Liver (tissue), 9 donors: ENCODE data around the gene ASPDH. TPM values are rescaled to one million over a fixed set of nuclear protein-coding genes. Genes with fewer than 3 reads are reported as not detected.
"Not testable (repeated sequence)": the region's sequence is repeated elsewhere in the genome, so short reads cannot be mapped to it uniquely, and the experiment has no call there.

Experiments used
- DNase-seq: peaks from one replicate; pipeline ENCODE4 v3.0.0-alpha.2; 2017; ENCODE audit warnings: low spot score
- H3K27ac ChIP-seq, 2 donors: one replicate each; pipeline ENCODE4 v1.7.0; 2013; ENCODE audit warnings: inconsistent platforms in 2 of 2, low read length in 2 of 2, control low read depth in 1 of 2, low read depth in 1 of 2, mild to moderate bottlenecking in 1 of 2
- H3K27me3 ChIP-seq, 4 donors: one replicate each; pipeline versions ENCODE4 v1.6.1 to v1.7.0; 2013; ENCODE audit warnings: low read length in 3 of 4, inconsistent platforms in 1 of 4, mild to moderate bottlenecking in 1 of 4, moderate library complexity in 1 of 4; ENCODE audit not compliant: control insufficient read depth in 4 of 4, insufficient read depth in 4 of 4
- H3K36me3 ChIP-seq, 4 donors: one replicate each; pipeline versions ENCODE4 v1.6.1 to v1.7.0; 2013; ENCODE audit warnings: low read length in 3 of 4, mild to moderate bottlenecking in 3 of 4, low read depth in 1 of 4, moderate library complexity in 1 of 4; ENCODE audit not compliant: control insufficient read depth in 4 of 4, insufficient read depth in 3 of 4
- H3K4me1 ChIP-seq, 4 donors: one replicate each; pipeline versions ENCODE4 v1.6.1 to v1.7.0; 2013; ENCODE audit warnings: low read length in 3 of 4, mild to moderate bottlenecking in 3 of 4, moderate library complexity in 1 of 4; ENCODE audit not compliant: control insufficient read depth in 4 of 4, insufficient read depth in 4 of 4
- H3K4me3 ChIP-seq, 3 donors: one replicate each; pipeline versions ENCODE4 v1.6.1 to v1.7.0; 2013; ENCODE audit warnings: low read length in 3 of 3, control low read depth in 1 of 3, low read depth in 1 of 3, mild to moderate bottlenecking in 1 of 3
- H3K9ac ChIP-seq, 2 donors: one replicate each; pipeline ENCODE4 v1.7.0; 2013; ENCODE audit warnings: low read length in 2 of 2, mild to moderate bottlenecking in 2 of 2, moderate library complexity in 2 of 2, control low read depth in 1 of 2, low read depth in 1 of 2
- H3K9me3 ChIP-seq, 4 donors: one replicate each; pipeline versions ENCODE4 v1.6.1 to v1.7.0; 2013; ENCODE audit warnings: low read length in 3 of 4; ENCODE audit not compliant: control insufficient read depth in 4 of 4
- CTCF ChIP-seq: fragments of 150-350 bp; IDR thresholded peaks from 2 replicates; pipeline ENCODE4 v1.5.1; 2017; ENCODE audit warnings: improper control_type of control experiment, low read depth, low read length; ENCODE audit not compliant: missing input control
- EGR1 ChIP-seq, 2 donors: IDR thresholded peaks; 2 replicates each; pipeline ENCODE4 v1.6.1; 2016 to 2018; ENCODE audit warnings: antibody characterized with exemption in 2 of 2, low read depth in 2 of 2
- FOXA1 ChIP-seq: IDR thresholded peaks from 2 replicates; pipeline ENCODE4 v1.6.1; 2016; ENCODE audit warnings: antibody characterized with exemption
- FOXA2 ChIP-seq: IDR thresholded peaks from 2 replicates; pipeline ENCODE4 v1.6.1; 2016; ENCODE audit warnings: antibody characterized with exemption
- HNF4A ChIP-seq, 2 donors: conservative IDR thresholded peaks; 2 replicates each; pipeline ENCODE4 v1.6.1; 2016; ENCODE audit warnings: antibody characterized with exemption in 2 of 2, mild to moderate bottlenecking in 2 of 2
- HNF4G ChIP-seq: IDR thresholded peaks from 2 replicates; pipeline ENCODE4 v1.6.1; 2016; ENCODE audit warnings: antibody characterized with exemption
- JUND ChIP-seq, 2 donors: IDR thresholded peaks; 2 replicates each; pipeline ENCODE4 v1.6.1; 2016; ENCODE audit warnings: antibody characterized with exemption in 2 of 2
- NR2F2 ChIP-seq: IDR thresholded peaks from 2 replicates; pipeline ENCODE4 v1.6.1; 2016; ENCODE audit warnings: antibody characterized with exemption
- RAD21 ChIP-seq, 2 donors: IDR thresholded peaks; 2 replicates each; pipeline ENCODE4 v1.6.1; 2016; ENCODE audit warnings: antibody characterized with exemption in 2 of 2, mild to moderate bottlenecking in 2 of 2
- REST ChIP-seq: IDR thresholded peaks from 2 replicates; pipeline ENCODE4 v1.6.1; 2016; ENCODE audit warnings: antibody characterized with exemption, mild to moderate bottlenecking
- RXRA ChIP-seq, 2 donors: IDR thresholded peaks; 2 replicates each; pipeline ENCODE4 v1.6.1; 2017 to 2018; ENCODE audit warnings: antibody characterized with exemption in 2 of 2, mild to moderate bottlenecking in 1 of 2
- SP1 ChIP-seq: IDR thresholded peaks from 2 replicates; pipeline ENCODE4 v1.6.1; 2018; ENCODE audit warnings: antibody characterized with exemption, mild to moderate bottlenecking
- TAF1 ChIP-seq: conservative IDR thresholded peaks from 2 replicates; pipeline ENCODE4 v1.6.1; 2016; ENCODE audit warnings: antibody characterized with exemption, mild to moderate bottlenecking
- YY1 ChIP-seq: IDR thresholded peaks from 2 replicates; pipeline ENCODE4 v1.6.1; 2016; ENCODE audit warnings: antibody characterized with exemption, mild to moderate bottlenecking
- WGBS: extraction: QIAGEN DNeasy Blood & Tissue Kit; methylation state at CpG from one replicate; pipeline ENCODE4 v1.1.7; 2013; 5-methylcytosine and 5-hydroxymethylcytosine counted together
- polyA plus RNA-seq, 2 donors: library from polyadenylated mRNA; stranded (reverse) in 1 of 2; unstranded in 1 of 2; fragments of 200-250 nt in 1 of 2; fragments of >200 nt in 1 of 2; fragmentation: Nextera tagmentation in 1 of 2; extraction: Ambion mirVana in 1 of 2; gene quantifications; one replicate each; pipeline versions ENCODE4 v1.2.1 to v1.2.3, GENCODE V29; 2013 to 2015
- total RNA-seq, 2 donors: library from RNA; depleted of rRNA; stranded (reverse); fragments of >200 nt; gene quantifications; one replicate each; pipeline ENCODE4 v1.2.3, GENCODE V29; 2014
- TF ChIP-seq, protein P1 (sequence below): IDR thresholded peaks from 2 replicates; pipeline ENCODE4 v1.6.1; 2016; ENCODE audit warnings: antibody characterized with exemption
- TF ChIP-seq, protein P2 (sequence below): IDR thresholded peaks from 2 replicates; pipeline ENCODE4 v1.6.1; 2016; ENCODE audit warnings: antibody characterized with exemption
- donor health status: healthy.
- donor health status: healthy.
- donor health status: healthy.
- donor health status: healthy.
- donor health status: healthy.

ASPDH gene
- total and polyA plus RNA-seq, 4 donors: 7.3 to 82.0 (median 37.1) TPM

- TF ChIP-seq RXRA (IDR thresholded peaks at IDR 0.05) (peak; percentile 57 to 85), HNF4A (conservative IDR thresholded peaks at IDR 0.05) (peak; percentile 30 to 43), NR2F2 (peak; percentile 86)
- TF ChIP-seq, protein P1, sequence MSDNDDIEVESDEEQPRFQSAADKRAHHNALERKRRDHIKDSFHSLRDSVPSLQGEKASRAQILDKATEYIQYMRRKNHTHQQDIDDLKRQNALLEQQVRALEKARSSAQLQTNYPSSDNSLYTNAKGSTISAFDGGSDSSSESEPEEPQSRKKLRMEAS: no peak
- H3K4me1 ChIP-seq: peaks cover 4 to 19% (median 15%) of the 10 kb centered on the region in 4 donors
- peaks cover 0 to 13% (median 7%) of the 10 kb centered on the region in 4 donors for H3K36me3 ChIP-seq
- WGBS: 58% methylated on average over 12 of the region's 12 CpGs
- H3K9me3 ChIP-seq: no peaks in the 10 kb centered on the region
- H3K27ac ChIP-seq: no peak overlapping the region
- no peak for DNase-seq
- H3K9ac ChIP-seq: no peak overlapping the region
- H3K4me3 ChIP-seq: no peak overlapping the region
- no peaks in the 10 kb centered on the region for H3K27me3 ChIP-seq
Observed at GRCh38 chr19:50475101-50475568, 38.6 kb downstream of the ASPDH start.

GRCh38 chr19:50473336-50473735 lies 40.4 kb downstream of the ASPDH start:
- 77% methylated on average over 3 of the region's 3 CpGs for WGBS
- H3K9ac ChIP-seq, DNase-seq, H3K36me3 ChIP-seq, H3K9me3 ChIP-seq, H3K27ac ChIP-seq, H3K27me3 ChIP-seq, H3K4me3 ChIP-seq: not testable (repeated sequence)
- H3K4me1 ChIP-seq: peaks cover 4 to 19% (median 15%) of the 10 kb centered on the region in 4 donors

- no peak for TF ChIP-seq HNF4A (conservative IDR thresholded peaks at IDR 0.05)
- no peak for TF ChIP-seq JUND (IDR thresholded peaks at IDR 0.05)
- no peak for TF ChIP-seq FOXA1
- TF ChIP-seq, protein P1: no peak
- no peak for TF ChIP-seq YY1
- peak in 1 of 2 donors; percentile 36 for TF ChIP-seq RAD21 (IDR thresholded peaks at IDR 0.05)
- Histone ChIP-seq H3K4me3 (no peak overlapping the region), H3K9me3 (no peaks in the 10 kb centered on the region), H3K9ac (no peak overlapping the region), H3K27me3 (no peaks in the 10 kb centered on the region), H3K4me1 (no peaks in the 10 kb centered on the region), H3K36me3 (no peaks in the 10 kb centered on the region), H3K27ac (no peak overlapping the region)
- 82% methylated on average over 6 of the region's 6 CpGs for WGBS
- DNase-seq: no peak
Observed at GRCh38 chr19:50468818-50469217, 44.9 kb downstream of the ASPDH start.

GRCh38 chr19:50467566-50467965 lies 46.1 kb downstream of the ASPDH start:
- DNase-seq: no peak
- Histone ChIP-seq H3K9me3 (no peaks in the 10 kb centered on the region), H3K27ac (no peak overlapping the region), H3K9ac (no peak overlapping the region), H3K36me3 (no peaks in the 10 kb centered on the region), H3K4me1 (no peaks in the 10 kb centered on the region), H3K27me3 (no peaks in the 10 kb centered on the region), H3K4me3 (no peak overlapping the region)
- 87% methylated on average over 18 of the region's 18 CpGs for WGBS
- TF ChIP-seq SP1: no peak
- TF ChIP-seq YY1: no peak
- TF ChIP-seq, protein P1: no peak
- no peak for TF ChIP-seq REST
- TF ChIP-seq HNF4A (conservative IDR thresholded peaks at IDR 0.05): no peak
- no peak for TF ChIP-seq TAF1
- TF ChIP-seq, protein P2, sequence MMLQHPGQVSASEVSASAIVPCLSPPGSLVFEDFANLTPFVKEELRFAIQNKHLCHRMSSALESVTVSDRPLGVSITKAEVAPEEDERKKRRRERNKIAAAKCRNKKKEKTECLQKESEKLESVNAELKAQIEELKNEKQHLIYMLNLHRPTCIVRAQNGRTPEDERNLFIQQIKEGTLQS: no peak
- TF ChIP-seq NR2F2: no peak
- TF ChIP-seq EGR1 (IDR thresholded peaks at IDR 0.05; ENCODE audit: low read depth in 2 of 2): no peak
- TF ChIP-seq HNF4G: no peak
- TF ChIP-seq JUND (IDR thresholded peaks at IDR 0.05): no peak
- no peak for TF ChIP-seq CTCF
- TF ChIP-seq FOXA2: no peak
